Measurements from ENCODE around the gene FCHSD2.

FCHSD2 gene

DNA sequence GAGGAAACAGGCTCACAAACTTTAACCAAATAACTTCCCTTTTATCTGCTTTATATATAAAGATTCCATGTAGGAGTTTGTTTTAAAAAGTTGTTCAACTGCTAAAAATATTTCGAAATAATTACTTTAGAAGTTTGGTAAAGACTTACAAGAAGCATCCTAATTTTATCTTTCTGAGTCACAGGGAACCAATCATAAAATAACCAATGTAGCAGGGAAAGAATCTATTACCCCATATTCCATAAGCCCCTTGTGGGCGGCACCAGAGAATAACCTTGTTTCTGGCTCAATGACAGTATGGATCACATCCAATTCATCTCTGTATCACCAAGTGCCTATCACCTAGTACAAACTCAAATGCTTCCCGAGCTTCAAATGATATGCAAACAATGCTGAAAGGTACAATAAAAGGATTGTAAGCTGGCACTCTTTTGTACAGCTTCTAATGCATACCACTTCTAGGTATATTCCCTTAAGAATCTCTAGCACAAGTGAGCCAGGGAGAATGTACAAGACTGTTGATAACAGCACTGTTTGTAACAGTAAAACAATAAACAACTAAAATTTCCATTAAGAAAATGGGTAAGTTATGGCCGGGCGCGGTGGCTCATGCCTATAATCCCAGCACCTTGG, 169.5 kb downstream of the FCHSD2 start:
- H3K4me3 ChIP-seq (ENCODE audit: low read depth, low read length), result no peak overlapping the region
- TF ChIP-seq CTCF (IDR thresholded peaks at IDR 0.05; ENCODE audit: control insufficient read depth, extremely low read depth, insufficient read depth), result no peak
- DNase-seq (ENCODE audit: low read depth), result no peak

GRCh38 chr11:72971192-72971967, 170.7 kb downstream of the FCHSD2 start:
- H3K4me3 ChIP-seq (ENCODE audit: low read depth, low read length), result no peak overlapping the region
- no peak for TF ChIP-seq CTCF (IDR thresholded peaks at IDR 0.05; ENCODE audit: control insufficient read depth, extremely low read depth, insufficient read depth)
- no peak for DNase-seq (ENCODE audit: low read depth)

DNA sequence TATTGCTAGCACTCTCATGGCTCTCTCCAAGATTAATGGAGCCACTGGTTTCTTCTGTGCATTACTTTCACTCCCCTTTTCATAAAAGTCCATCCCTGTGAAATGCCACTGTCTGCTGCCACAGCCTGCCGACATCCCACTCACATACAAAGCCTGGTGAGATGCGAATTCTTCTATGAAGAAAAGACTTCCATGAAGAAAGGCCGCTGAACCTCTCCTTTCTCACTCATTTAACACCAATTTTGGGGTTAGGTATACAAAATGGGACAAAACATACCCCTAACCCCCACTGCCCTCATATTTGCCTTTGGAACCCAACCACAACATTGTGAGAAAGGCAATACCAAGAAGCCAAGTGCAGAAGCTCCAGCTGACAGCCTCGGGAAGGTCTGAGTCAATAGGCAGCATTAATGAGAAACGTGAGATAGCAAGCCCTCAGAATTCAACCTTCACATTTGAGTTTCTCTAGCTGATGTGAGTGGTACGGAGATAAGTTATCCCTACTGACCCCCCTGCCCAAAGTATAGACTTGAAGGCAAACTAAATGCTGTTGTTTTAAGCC, 171.5 kb downstream of the FCHSD2 start:
- TF ChIP-seq CTCF (IDR thresholded peaks at IDR 0.05; ENCODE audit: control insufficient read depth, extremely low read depth, insufficient read depth), result no peak
- no peak overlapping the region for H3K4me3 ChIP-seq (ENCODE audit: low read depth, low read length)
- no peak for DNase-seq (ENCODE audit: low read depth)

- no peak overlapping the region for H3K4me3 ChIP-seq (ENCODE audit: low read depth, low read length)
- no peak for TF ChIP-seq CTCF (IDR thresholded peaks at IDR 0.05; ENCODE audit: control insufficient read depth, extremely low read depth, insufficient read depth)
- no peak for DNase-seq (ENCODE audit: low read depth)
These were observed 172.2 kb downstream of the FCHSD2 start for GRCh38 chr11:72969894-72970335.

DNA sequence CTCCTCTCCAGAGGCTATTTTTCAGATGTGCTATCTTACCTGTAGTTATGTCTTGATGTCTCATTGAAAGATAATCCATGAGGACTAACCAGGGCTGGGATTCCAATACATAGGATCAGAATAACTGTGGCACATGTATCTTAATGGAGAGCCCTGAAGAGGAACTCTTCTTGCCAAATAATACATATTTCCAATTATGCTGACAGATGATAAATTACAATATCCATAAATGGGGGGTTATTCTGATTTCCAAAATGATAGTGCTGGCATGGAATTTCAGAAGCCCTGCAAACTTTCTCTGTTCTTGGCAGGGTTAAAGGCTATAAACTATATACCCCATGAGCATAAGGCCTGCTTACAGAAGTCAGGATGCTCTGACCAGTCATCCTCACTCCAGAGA, 173.7 kb downstream of the FCHSD2 start:
- TF ChIP-seq CTCF (IDR thresholded peaks at IDR 0.05; ENCODE audit: control insufficient read depth, extremely low read depth, insufficient read depth), result no peak
- no peak for DNase-seq (ENCODE audit: low read depth)
- no peak overlapping the region for H3K4me3 ChIP-seq (ENCODE audit: low read depth, low read length)

- H3K4me3 ChIP-seq (ENCODE audit: low read depth, low read length), result no peak overlapping the region
- no peak for TF ChIP-seq CTCF (IDR thresholded peaks at IDR 0.05; ENCODE audit: control insufficient read depth, extremely low read depth, insufficient read depth)
- no peak for DNase-seq (ENCODE audit: low read depth)
These were observed 176.4 kb downstream of the FCHSD2 start for GRCh38 chr11:72965672-72966071.

Measured in LNCaP clone FGC (cell line).